ENCODE results near the gene TDG.

The TDG gene

DNA sequence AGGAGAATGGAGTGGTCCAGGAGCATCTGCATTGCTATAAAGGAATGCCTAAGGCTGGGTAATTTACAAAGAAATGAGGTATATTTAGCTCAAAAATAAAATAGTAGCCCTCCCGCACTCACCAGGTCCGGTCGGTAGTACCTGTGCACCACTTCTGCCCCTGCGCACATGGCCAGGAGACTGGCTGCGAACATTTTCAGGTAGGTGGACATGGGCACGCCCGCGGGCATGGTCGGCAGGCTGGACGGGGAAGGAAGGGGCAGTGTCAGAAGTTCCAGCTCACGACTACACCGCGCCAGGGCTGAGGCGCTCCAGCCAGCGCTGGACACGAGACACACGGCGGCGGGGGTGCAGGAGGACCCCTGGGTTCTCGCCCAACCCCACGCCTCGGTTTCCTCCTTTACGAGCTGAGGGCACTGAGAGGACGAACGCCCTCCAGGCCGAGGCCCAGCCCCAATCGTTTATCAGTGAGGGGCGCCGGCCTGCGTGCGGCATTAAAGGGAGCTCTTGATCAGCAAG is 9.1 kb upstream of the TDG start:
- Histone ChIP-seq H3K79me1 (replicated peaks; ENCODE audit: low read length, poor library complexity, severe bottlenecking) (peaks cover 20% of the 10 kb centered on the region), H3K4ac (ENCODE audit: low read depth in 1 of 2, low read length in 2 of 2) (peak overlapping the region; percentile 75 to 90), H3K4me2 (ENCODE audit: low read length, poor library complexity, severe bottlenecking) (peak overlapping the region; percentile 69), H2BK5ac (ENCODE audit: low read depth, low read length, poor library complexity, severe bottlenecking) (peak overlapping the region; percentile 66), H2AK5ac (ENCODE audit: low read length, severe bottlenecking) (peak overlapping the region; percentile 3), H2BK120ac (ENCODE audit: low read depth, low read length) (no peak overlapping the region), H2BK15ac (ENCODE audit: low read depth, poor library complexity, severe bottlenecking) (no peak overlapping the region), H3K23ac (ENCODE audit: low read length in 2 of 2) (peak overlapping the region in 1 of 2 experiments; percentile 28), H3K27ac (ENCODE audit: low read length, poor library complexity, severe bottlenecking) (peak overlapping the region; percentile 85), H3K27me3 (ENCODE audit: control insufficient read depth in 1 of 2, insufficient read depth in 1 of 2, low read length in 2 of 2) (no peaks in the 10 kb centered on the region), H3K18ac (ENCODE audit: low read depth in 1 of 2, low read length in 2 of 2) (peak overlapping the region; percentile 65 to 94), H4K8ac (ENCODE audit: low read length) (peak overlapping the region; percentile 96), H3K14ac (ENCODE audit: low read length in 2 of 2) (peak overlapping the region in 1 of 2 experiments; percentile 72), H4K91ac (ENCODE audit: low read length) (peak overlapping the region; percentile 87), H3K36me3 (ENCODE audit: control insufficient read depth in 1 of 2, insufficient read depth in 2 of 2, low read depth in 1 of 2, low read length in 2 of 2) (peaks cover 7 to 32% of the 10 kb centered on the region in 2 experiments), H2AFZ (ENCODE audit: low read depth, low read length) (peak overlapping the region; percentile 65), H3K9me3 (ENCODE audit: control insufficient read depth, low read length) (no peaks in the 10 kb centered on the region), H2BK12ac (ENCODE audit: low read length in 2 of 2) (peak overlapping the region in 1 of 2 experiments; percentile 1), H3K4me1 (ENCODE audit: control insufficient read depth, insufficient read depth, low read depth, low read length) (peaks cover 6% of the 10 kb centered on the region), H3K4me3 (ENCODE audit: insufficient read depth in 1 of 2, low read depth in 1 of 2, low read length in 2 of 2) (peak overlapping the region; percentile 78 to 87), H3K9ac (ENCODE audit: low read length) (peak overlapping the region; percentile 97)
- no peak for DNase-seq
- 2% methylated on average over 31 of the region's 31 CpGs for WGBS

DNA sequence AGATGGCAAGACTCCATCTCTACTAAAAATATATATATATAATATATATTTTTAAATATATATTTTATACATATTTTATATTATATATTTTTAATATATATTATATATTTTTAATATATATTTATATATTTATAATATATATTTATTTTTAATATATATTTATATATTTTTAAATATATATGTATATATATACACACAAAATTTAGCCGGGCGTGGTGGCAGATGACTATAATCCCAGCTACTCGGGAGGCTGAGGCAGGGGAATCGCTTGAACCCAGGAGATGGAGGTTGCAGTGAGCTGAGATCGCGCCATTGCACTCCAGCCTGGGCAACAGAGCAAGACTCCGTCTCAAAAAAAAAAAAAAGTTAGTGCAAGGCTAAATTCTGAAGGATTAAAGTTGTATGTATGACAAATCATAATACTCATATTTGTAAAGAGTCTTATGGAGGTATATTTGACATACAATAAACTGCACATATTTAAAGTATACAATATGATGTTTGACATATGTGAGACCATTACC is 7.7 kb upstream of the TDG start:
- H2BK5ac ChIP-seq (ENCODE audit: low read depth, low read length, poor library complexity, severe bottlenecking): no peak overlapping the region
- H2BK15ac ChIP-seq (ENCODE audit: low read depth, poor library complexity, severe bottlenecking): no peak overlapping the region
- no peak overlapping the region for H3K14ac ChIP-seq (ENCODE audit: low read length in 2 of 2)
- peaks cover 21% of the 10 kb centered on the region for H3K79me1 ChIP-seq (replicated peaks; ENCODE audit: low read length, poor library complexity, severe bottlenecking)
- peaks cover 5 to 19% of the 10 kb centered on the region in 2 experiments for H3K36me3 ChIP-seq (ENCODE audit: control insufficient read depth in 1 of 2, insufficient read depth in 2 of 2, low read depth in 1 of 2, low read length in 2 of 2)
- no peak overlapping the region for H3K4ac ChIP-seq (ENCODE audit: low read depth in 1 of 2, low read length in 2 of 2)
- no peak overlapping the region for H3K18ac ChIP-seq (ENCODE audit: low read depth in 1 of 2, low read length in 2 of 2)
- peak overlapping the region; percentile 85 for H3K27ac ChIP-seq (ENCODE audit: low read length, poor library complexity, severe bottlenecking)
- H2AFZ ChIP-seq (ENCODE audit: low read depth, low read length): no peak overlapping the region
- H3K9me3 ChIP-seq (ENCODE audit: control insufficient read depth, low read length): no peaks in the 10 kb centered on the region
- H3K4me2 ChIP-seq (ENCODE audit: low read length, poor library complexity, severe bottlenecking): peak overlapping the region; percentile 51
- no peak overlapping the region for H4K8ac ChIP-seq (ENCODE audit: low read length)
- WGBS: 91% methylated on average over 6 of the region's 7 CpGs
- H3K4me3 ChIP-seq (ENCODE audit: insufficient read depth in 1 of 2, low read depth in 1 of 2, low read length in 2 of 2): no peak overlapping the region
- peak overlapping the region; percentile 97 for H3K9ac ChIP-seq (ENCODE audit: low read length)
- no peak overlapping the region for H2AK5ac ChIP-seq (ENCODE audit: low read length, severe bottlenecking)
- H2BK12ac ChIP-seq (ENCODE audit: low read length in 2 of 2): no peak overlapping the region
- no peak overlapping the region for H4K91ac ChIP-seq (ENCODE audit: low read length)
- DNase-seq: no peak
- peaks cover 8% of the 10 kb centered on the region for H3K4me1 ChIP-seq (ENCODE audit: control insufficient read depth, insufficient read depth, low read depth, low read length)
- no peak overlapping the region for H2BK120ac ChIP-seq (ENCODE audit: low read depth, low read length)
- H3K23ac ChIP-seq (ENCODE audit: low read length in 2 of 2): no peak overlapping the region
- no peaks in the 10 kb centered on the region for H3K27me3 ChIP-seq (ENCODE audit: control insufficient read depth in 1 of 2, insufficient read depth in 1 of 2, low read length in 2 of 2)

DNA sequence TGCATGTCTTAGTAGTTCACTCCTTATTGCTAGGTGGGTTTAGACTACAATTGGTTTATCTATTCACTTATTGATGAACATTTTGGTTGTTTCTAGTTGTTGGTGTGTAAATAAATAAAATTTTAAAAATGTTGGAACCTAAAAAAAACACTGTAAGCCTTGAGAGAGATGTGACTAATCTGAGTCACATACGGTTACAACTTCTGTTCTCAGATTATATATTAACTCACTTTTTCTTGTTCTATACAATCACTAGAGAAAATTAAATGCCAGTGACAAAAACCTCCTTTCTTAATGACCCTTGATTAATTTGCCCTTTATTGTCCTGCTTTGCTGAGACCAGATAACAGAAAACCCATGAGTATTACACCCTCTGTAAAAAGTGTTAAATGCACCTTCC is 7.1 kb upstream of the TDG start:
- peaks cover 9% of the 10 kb centered on the region for H3K4me1 ChIP-seq (ENCODE audit: control insufficient read depth, insufficient read depth, low read depth, low read length)
- no peak overlapping the region for H2AFZ ChIP-seq (ENCODE audit: low read depth, low read length)
- H3K36me3 ChIP-seq (ENCODE audit: control insufficient read depth in 1 of 2, insufficient read depth in 2 of 2, low read depth in 1 of 2, low read length in 2 of 2): peaks cover 5 to 12% of the 10 kb centered on the region in 2 experiments
- H2BK15ac ChIP-seq (ENCODE audit: low read depth, poor library complexity, severe bottlenecking): no peak overlapping the region
- no peak overlapping the region for H3K18ac ChIP-seq (ENCODE audit: low read depth in 1 of 2, low read length in 2 of 2)
- no peak overlapping the region for H2BK120ac ChIP-seq (ENCODE audit: low read depth, low read length)
- no peak overlapping the region for H3K14ac ChIP-seq (ENCODE audit: low read length in 2 of 2)
- peaks cover 18% of the 10 kb centered on the region for H3K79me1 ChIP-seq (replicated peaks; ENCODE audit: low read length, poor library complexity, severe bottlenecking)
- H3K9me3 ChIP-seq (ENCODE audit: control insufficient read depth, low read length): no peaks in the 10 kb centered on the region
- peak overlapping the region; percentile 24 for H3K9ac ChIP-seq (ENCODE audit: low read length)
- no peak overlapping the region for H3K4me3 ChIP-seq (ENCODE audit: insufficient read depth in 1 of 2, low read depth in 1 of 2, low read length in 2 of 2)
- H3K27ac ChIP-seq (ENCODE audit: low read length, poor library complexity, severe bottlenecking): peak overlapping the region; percentile 58
- no peak for DNase-seq
- H2AK5ac ChIP-seq (ENCODE audit: low read length, severe bottlenecking): no peak overlapping the region
- H3K23ac ChIP-seq (ENCODE audit: low read length in 2 of 2): no peak overlapping the region
- 85% methylated on average over 1 of the region's 1 CpG for WGBS
- no peak overlapping the region for H4K8ac ChIP-seq (ENCODE audit: low read length)
- H2BK5ac ChIP-seq (ENCODE audit: low read depth, low read length, poor library complexity, severe bottlenecking): no peak overlapping the region
- H2BK12ac ChIP-seq (ENCODE audit: low read length in 2 of 2): no peak overlapping the region
- no peaks in the 10 kb centered on the region for H3K27me3 ChIP-seq (ENCODE audit: control insufficient read depth in 1 of 2, insufficient read depth in 1 of 2, low read length in 2 of 2)
- no peak overlapping the region for H3K4me2 ChIP-seq (ENCODE audit: low read length, poor library complexity, severe bottlenecking)
- no peak overlapping the region for H3K4ac ChIP-seq (ENCODE audit: low read depth in 1 of 2, low read length in 2 of 2)
- no peak overlapping the region for H4K91ac ChIP-seq (ENCODE audit: low read length)

DNA sequence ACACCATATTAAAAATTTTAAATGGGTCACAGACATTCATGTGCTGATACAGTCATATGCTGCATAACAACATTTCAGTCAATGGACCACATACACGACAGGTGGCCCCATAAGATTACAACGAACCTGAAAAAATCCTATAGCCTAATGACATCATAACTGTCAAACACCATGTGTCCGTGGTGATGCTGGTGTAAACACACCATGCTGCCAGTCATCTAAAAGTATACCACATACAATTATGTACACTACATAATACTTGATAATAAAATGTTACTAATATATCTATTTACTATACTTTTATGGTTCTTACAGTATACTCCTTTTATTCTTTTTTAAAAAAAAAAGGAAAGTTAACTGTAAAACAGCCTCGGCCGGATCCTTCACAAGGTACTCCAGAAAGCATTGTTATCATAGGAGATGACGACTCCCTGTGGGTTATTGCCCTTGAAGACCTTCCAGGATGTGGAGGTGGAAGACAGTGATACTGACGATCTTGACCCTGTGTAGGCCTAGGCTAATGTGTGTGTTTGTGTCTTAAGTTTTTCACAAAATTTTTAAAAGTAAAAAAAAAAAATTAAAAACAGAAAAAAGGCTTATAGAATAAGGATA is 5.0 kb upstream of the TDG start:
- H3K4me1 ChIP-seq (ENCODE audit: control insufficient read depth, insufficient read depth, low read depth, low read length): peaks cover 12% of the 10 kb centered on the region
- WGBS: 95% methylated on average over 6 of the region's 7 CpGs

More for the DNA sequence above, 5.0 kb upstream of the TDG start:
- no peak overlapping the region for H2BK5ac ChIP-seq (ENCODE audit: low read depth, low read length, poor library complexity, severe bottlenecking)
- no peak overlapping the region for H3K4me3 ChIP-seq (ENCODE audit: insufficient read depth in 1 of 2, low read depth in 1 of 2, low read length in 2 of 2)
- H2AFZ ChIP-seq (ENCODE audit: low read depth, low read length): no peak overlapping the region
- peaks cover 15% of the 10 kb centered on the region for H3K79me1 ChIP-seq (replicated peaks; ENCODE audit: low read length, poor library complexity, severe bottlenecking)
- H3K4ac ChIP-seq (ENCODE audit: low read depth in 1 of 2, low read length in 2 of 2): no peak overlapping the region
- H2BK120ac ChIP-seq (ENCODE audit: low read depth, low read length): no peak overlapping the region
- no peak overlapping the region for H3K14ac ChIP-seq (ENCODE audit: low read length in 2 of 2)
- no peaks in the 10 kb centered on the region for H3K9me3 ChIP-seq (ENCODE audit: control insufficient read depth, low read length)
- no peak overlapping the region for H2BK15ac ChIP-seq (ENCODE audit: low read depth, poor library complexity, severe bottlenecking)
- no peak overlapping the region for H2AK5ac ChIP-seq (ENCODE audit: low read length, severe bottlenecking)
- no peak overlapping the region for H4K8ac ChIP-seq (ENCODE audit: low read length)
- no peak overlapping the region for H3K18ac ChIP-seq (ENCODE audit: low read depth in 1 of 2, low read length in 2 of 2)
- no peak overlapping the region for H2BK12ac ChIP-seq (ENCODE audit: low read length in 2 of 2)
- no peak overlapping the region for H3K27ac ChIP-seq (ENCODE audit: low read length, poor library complexity, severe bottlenecking)
- H3K23ac ChIP-seq (ENCODE audit: low read length in 2 of 2): no peak overlapping the region
- DNase-seq: no peak
- no peak overlapping the region for H3K4me2 ChIP-seq (ENCODE audit: low read length, poor library complexity, severe bottlenecking)
- no peaks in the 10 kb centered on the region for H3K36me3 ChIP-seq (ENCODE audit: control insufficient read depth in 1 of 2, insufficient read depth in 2 of 2, low read depth in 1 of 2, low read length in 2 of 2)
- no peaks in the 10 kb centered on the region for H3K27me3 ChIP-seq (ENCODE audit: control insufficient read depth in 1 of 2, insufficient read depth in 1 of 2, low read length in 2 of 2)
- no peak overlapping the region for H4K91ac ChIP-seq (ENCODE audit: low read length)
- no peak overlapping the region for H3K9ac ChIP-seq (ENCODE audit: low read length)
